Measurements from ENCODE around the gene TRERF1. TPM values are rescaled to one million over a fixed set of nuclear protein-coding genes. Genes with fewer than 3 reads are reported as not detected.

Gene TRERF1
- polyA plus RNA-seq, 4 donors, result 12.7 to 18.7 (median 16.3) TPM

DNA sequence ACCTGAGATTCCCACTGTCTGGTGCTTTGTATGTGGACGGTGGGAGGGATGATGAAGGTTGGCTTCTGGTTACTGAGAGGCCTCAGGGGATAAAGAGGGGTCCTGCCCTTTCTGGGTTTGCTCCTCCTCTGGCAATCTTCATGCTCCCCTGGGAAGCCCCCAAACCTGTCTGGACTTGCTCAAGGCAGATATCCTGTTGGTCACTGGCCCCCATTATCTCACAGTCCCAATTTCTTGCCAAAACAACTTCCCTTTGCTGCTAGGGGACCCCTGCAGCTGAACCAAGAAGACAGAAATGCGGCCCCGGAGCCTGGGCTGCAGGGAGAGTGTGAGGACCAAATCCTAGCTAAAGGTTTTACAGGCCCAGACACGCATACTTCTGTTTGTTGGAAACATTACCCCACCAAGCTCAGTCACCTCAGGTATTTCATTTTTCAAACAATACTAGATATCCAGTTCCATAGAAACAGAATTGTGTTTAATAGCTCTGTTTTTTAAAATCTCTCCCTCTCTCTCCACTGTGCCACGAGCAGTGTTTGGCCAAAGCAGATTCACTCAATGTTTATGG, 170.7 kb downstream of the TRERF1 start:
- DNase-seq (ENCODE audit: low read depth in 4 of 4, low spot score in 3 of 4), result no peak

DNA sequence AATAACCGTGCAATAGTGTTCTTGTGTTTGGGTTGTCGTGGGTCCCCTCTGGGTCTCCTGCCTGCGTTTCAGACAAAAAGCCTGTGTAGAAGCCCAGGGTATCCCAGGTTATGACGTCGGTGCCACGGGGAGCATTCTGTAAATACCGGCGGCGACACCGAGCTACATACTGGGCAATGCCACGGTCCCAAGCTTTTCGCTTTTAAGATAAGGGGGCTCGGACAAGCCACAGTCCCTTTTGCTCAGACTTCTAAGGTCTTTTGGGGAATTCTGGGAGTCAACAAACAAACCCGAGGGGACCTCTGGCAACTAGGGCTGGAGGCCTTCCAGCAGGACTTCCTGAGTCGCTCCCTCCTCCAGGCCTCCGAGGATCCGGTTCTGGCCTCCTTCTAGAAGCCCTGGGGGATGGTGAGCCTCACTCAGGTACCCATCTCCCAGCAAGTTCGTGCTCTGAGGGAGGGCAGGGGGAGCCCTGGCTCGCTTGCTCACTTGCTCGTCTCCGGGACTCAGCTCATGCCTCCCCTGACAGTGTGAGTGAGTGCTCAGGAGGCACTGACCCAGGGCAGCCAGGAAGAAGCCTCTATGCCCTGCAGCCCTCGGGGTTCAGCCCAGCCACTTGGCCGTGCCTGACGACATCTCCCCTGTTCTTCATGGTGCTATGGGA, 171.6 kb downstream of the TRERF1 start:
- DNase-seq (ENCODE audit: low read depth in 4 of 4, low spot score in 3 of 4), result no peak

DNA sequence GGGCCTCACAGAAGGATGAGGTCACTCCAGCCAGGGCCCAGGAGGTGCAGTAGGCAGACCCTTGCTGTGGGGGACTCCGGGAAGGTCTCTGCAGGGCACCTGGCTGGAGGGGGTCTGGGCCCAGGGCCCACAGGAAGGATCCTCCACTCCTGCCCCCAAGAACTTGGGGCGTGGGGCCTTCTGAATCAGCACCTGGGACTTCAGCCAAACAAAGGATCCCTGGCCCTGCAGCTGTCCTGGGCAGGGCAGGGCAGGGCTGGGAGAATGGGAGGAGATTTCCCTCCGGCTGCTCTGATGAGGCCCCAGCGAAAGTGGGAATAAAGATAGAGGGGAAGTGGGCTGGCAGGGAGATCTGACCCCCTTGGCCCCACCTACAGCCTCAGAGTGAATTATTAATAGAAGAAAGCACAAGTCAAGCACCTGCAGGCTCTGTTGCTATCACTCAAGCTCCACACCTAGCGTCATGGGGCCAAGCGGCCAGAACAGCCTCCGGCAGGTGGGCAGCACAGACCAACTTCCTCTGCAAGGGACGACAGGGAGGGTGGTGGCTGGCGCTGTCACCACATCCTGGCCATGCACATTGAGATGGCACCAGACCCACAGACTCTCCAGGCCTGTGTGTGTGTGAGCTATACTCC, 172.5 kb downstream of the TRERF1 start:
- DNase-seq (ENCODE audit: low read depth in 4 of 4, low spot score in 3 of 4), result no peak

DNA sequence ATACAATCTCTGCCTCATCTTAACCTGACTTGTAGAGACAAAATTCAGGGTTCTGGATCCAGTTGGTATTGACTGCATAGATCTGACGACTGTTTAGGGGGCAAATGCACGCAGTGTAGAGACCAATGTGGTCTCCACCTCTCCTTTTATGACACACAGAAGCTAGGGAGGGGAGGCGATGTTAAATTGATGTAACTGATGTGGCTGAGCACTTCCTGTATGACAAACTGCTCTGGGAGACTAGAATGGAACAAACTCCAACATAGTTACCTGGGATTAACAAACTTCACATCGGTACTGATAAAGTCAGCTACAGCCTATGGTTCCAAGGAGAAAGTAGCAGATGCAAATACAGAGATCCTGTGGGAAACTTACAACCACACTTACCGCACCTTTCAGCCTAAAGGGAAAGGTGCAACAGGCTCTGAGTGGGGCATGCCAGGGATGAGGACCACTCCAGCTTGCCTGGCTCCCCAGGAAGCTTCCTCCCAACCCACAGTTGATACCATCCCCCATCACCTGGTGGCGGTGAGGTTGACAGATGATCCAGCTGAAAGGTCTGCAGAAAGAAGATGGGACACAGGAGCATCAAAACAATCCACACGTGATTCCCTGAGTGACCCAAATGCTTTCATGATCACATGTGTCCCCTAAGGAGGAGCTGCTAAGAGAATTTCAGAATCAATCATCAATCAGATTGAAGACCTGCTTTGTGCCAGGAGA, 173.4 kb downstream of the TRERF1 start:
- DNase-seq (ENCODE audit: low read depth in 4 of 4, low spot score in 3 of 4), result no peak

DNA sequence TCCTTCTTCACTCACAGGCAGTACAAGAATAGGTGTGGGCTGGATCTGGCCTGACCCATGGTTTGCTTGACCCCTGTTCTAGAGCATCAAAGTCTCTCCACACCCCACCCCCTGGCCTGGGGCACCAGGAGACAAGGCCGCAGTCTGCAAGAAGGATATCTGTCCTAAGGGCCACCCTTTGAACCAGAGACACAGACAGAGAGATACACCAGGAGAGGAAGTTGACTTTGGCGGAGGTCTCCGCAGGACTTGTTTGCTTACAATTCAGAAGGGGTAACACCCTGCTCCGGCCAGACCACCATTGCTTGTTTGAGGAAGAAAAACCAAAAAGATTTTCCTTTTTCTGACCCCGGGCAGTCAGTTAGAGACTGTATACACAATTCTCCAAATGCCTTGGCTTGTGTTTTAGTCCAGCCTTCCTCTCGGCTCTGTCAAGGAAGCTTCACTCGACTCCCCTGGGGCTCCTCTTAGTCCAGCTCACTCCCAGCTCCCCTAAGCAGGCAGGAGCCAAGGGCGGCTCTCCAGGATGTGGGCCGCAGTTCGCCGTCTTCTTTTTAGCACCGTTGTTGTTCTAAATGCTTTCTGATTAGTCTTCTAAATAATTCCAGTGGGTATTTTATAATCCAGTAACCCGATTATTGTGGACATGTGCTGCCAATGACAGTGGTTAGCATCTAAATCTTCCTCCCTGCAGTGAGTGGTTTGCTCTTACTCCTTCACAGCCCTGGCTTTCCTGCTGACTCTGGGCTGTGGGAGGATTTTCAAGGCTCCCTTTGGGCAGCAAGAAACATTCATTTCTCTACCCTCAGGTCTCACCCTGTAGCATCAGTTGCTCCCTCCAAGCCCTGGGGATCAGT, 175.5 kb downstream of the TRERF1 start:
- no peak for DNase-seq (ENCODE audit: low read depth in 4 of 4, low spot score in 3 of 4)

DNA sequence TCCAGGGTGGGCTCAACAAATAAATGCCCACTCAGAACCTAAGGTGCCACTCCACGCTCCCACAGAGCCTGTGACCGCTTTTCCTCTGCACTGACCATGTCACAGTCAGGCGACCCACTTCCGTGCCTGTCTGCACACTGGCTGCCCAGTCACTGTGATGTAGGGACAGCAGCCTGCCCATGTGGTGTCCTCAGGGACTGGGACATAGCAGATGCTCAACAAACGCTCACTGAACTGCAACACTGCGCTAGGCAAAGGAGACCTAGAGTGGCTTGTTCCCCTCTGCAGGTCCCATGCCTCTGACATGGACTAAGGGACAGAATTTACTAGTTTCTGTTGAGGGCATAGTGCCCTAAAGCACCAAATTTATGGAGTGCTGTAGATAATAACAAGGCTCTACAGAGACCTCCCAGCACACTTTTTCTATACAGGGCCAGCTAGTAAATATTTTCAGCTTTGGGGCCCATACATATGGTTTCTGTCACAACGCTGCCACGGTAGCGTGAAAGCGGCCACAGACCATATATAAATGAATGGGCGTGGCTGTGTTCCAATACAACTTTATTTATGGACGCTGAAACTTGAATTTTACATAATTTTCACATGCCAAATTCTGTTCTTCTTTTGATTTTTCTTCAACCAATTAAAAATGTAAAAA, 176.2 kb downstream of the TRERF1 start:
- no peak for DNase-seq (ENCODE audit: low read depth in 4 of 4, low spot score in 3 of 4)

DNA sequence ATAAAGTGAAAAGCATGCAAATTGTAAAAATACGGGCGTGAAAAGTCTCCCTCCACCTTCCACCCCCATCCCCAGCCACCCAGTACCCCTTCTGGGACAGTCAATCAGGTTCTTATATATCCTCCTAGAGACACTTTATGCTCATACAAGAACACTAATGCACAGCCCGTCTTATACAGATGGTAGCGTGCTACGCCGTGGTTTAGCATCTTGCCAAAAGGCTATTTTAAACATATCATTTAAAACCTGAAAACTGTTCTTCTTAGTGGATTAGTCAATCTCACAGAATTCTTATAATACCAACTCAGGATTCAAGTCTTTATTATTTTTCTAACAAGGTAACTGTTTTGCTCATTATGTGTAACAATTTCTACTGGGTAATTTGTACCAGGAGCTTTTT, 176.8 kb downstream of the TRERF1 start:
- no peak for DNase-seq (ENCODE audit: low read depth in 4 of 4, low spot score in 3 of 4)

DNA sequence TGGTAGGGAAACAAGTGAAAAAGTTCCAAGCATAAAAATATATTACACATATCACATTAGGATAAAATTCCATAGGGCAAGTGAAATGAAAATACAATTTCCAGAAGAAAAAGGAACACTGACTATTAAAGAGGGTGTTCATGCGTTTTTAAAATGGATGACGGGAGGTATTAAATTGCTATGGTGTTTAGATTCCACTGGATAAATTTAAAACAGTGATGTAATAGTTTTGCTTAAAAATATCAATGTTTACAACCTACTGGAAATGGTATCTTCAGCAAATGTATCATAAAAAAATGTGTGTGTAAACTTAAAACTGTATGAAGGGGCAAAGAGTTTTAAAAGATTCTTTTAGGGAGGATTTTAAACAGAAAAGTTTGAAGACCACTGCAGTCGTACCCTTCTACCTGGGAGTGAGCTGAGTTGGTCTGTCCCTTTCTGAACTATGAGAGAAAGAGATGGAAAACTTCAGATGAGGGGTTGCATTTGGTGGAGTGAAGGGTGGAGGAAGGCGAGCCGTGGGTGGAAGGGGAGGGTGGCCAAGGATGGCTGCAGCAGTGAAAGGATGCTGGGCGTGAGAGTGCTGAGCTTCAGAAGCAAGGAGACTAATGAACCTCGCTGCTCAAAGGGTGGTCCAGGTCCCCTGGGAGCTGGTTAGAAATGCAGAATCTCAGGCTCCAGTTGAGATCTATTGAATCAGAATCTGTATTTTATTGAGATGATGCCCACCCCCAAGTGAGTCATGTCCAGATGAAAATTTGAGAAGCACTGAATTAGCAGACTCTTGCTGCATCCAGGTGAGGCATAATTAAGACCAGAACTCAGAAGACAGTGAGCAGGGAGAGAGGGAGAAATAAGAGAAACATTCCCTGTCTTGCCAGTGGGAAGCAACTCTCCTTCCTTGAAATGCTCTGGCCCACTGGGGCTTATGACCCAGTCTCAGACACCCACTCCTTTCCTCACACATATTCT, 179.6 kb downstream of the TRERF1 start:
- no peak for DNase-seq (ENCODE audit: low read depth in 4 of 4, low spot score in 3 of 4)

DNA sequence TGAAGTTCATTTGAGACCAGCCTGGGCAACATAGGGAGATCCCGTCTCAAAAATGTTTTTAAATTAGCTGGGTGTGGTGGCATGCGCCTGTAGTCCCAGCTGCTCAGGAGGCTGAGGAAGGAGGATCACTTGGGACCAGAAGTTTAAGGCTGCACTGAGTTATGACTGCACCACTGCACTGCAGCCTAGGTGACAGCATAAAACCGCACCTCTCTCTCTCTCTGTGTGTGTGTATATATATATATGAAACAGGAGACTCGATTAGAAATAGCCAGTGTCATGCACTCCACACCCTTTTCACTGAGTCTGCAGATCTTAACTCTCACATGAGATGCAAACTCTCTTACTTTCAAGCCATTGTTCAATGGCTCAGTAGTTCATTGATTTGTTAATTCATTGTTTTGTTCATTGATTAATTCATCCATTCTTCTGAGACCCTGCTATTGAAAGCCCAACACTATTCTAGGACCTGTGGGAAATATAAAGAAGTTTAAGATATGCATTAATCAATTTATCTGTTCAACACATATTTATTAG, 181.7 kb downstream of the TRERF1 start:
- DNase-seq (ENCODE audit: low read depth in 4 of 4, low spot score in 3 of 4), result no peak

DNA sequence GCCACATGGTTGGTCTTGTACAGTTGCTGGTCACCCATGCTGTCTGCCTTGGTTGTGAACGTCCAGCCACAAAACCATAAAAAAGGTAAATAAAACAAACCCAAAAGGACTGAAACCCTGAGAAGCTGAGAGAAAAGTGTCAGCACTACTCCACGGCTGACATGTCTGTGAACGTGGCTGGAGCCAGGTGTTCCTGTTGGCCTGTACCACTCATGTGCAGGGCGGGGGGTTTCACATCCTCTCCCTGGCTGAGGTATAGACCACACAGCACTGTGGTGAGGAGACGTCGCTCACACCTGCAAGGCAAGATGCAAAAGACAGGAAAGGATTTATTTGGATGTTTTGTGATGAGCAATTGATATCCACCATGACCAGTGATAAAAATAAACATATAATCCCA, 182.2 kb downstream of the TRERF1 start:
- no peak for DNase-seq (ENCODE audit: low read depth in 4 of 4, low spot score in 3 of 4)

DNA sequence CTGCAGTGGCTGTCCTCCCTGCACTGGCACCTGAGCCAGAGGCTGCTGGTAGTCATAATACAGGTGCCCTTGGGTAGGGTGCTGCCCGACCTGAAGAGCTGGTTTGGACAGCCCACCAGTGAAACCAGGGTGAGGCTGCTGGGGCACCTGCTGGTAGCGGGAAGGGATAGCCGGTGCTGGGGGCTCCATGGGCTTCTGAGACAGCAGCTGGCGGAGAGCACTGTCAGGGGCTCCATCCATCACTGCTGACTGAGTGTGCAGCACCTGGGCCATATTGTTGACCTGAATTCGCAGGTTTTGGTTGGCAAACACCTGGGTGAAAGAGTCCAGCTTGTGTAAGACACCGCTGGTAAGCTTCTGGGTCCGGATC, 182.9 kb downstream of the TRERF1 start:
- no peak for DNase-seq (ENCODE audit: low read depth in 4 of 4, low spot score in 3 of 4)

DNA sequence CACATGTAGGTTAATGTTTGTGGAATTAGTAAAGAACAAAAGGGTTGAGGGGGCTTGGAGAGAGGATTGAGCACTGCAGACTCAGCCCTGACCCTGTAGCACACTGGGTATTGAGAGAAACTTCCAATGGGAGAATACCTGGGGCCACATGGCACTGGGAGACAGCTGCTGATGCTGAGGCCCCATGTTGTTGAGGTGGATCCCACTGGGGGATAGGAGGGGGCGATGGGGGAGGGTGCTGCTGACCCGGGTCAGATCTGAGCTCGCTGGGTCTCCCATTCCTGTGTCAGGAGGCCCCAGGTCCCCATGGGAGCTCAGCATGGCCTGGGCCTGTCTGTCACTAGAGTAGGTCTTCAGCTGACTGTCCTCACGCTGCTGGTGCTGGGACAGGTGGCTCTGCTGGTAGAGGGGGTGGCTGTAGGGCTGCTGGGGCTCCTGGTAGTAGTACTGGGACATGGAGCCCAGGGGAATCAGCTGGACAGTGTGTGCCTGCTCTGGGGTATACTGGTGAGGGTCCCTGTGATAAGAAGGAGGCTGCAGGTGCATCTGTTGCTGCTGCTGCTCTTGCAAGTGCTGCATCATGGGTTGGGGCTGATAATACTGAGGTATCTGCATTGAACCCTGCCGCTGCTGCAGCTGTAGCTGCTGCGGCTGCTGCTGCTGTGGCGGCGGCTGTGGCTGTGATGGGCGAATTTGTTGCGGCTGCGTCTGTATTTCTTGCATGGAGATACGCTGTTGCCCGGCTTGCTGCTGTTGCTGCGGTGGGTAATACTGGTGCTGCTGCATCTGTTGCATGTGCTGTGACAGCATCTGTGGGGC, 183.5 kb downstream of the TRERF1 start:
- DNase-seq (ENCODE audit: low read depth in 4 of 4, low spot score in 3 of 4), result no peak

DNA sequence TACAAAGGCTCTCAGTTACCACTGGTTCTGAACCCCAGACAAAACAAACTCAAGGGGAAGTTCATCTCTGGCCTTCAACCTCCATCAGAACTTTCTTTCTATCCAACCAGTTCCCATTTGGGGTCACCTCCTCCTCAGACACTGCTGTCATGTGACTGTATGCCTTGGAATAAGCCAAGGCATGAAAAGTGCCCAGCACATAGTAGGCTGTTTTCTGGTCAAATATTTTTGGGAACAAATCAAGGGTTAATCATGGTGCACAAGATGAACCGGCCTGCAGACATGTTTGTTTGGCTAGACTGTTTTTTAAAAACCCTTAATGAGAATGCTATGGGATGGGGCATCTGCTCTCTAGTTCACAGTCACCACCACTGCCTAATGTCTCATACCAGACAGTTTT, 185.2 kb downstream of the TRERF1 start:
- no peak for DNase-seq (ENCODE audit: low read depth in 4 of 4, low spot score in 3 of 4)

DNA sequence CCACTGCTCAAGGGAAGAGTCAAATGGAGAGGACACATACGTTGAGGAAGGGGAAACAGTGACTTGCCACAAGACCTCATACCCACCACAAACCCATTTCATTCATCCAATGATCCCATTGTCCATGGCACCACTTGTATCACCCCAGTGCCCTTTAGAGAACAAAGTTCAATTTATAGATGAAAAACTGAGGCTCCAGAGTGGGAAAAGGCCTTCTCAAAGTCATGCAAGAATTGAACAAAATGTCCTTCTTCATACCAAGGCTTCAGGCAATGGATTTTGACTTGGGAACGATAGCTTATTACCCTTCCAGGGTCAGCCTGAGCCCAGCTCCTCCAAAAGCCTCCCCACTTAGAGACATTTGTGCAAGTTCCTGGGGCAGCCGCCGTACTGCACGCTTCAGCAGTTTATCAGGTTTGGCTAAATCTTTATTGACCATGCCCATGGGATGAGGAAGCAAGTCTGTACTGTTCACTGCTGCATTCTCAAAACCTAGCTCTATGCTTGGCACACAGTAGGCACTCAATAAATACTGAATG, 186.8 kb downstream of the TRERF1 start:
- DNase-seq (ENCODE audit: low read depth in 4 of 4, low spot score in 3 of 4), result no peak

DNA sequence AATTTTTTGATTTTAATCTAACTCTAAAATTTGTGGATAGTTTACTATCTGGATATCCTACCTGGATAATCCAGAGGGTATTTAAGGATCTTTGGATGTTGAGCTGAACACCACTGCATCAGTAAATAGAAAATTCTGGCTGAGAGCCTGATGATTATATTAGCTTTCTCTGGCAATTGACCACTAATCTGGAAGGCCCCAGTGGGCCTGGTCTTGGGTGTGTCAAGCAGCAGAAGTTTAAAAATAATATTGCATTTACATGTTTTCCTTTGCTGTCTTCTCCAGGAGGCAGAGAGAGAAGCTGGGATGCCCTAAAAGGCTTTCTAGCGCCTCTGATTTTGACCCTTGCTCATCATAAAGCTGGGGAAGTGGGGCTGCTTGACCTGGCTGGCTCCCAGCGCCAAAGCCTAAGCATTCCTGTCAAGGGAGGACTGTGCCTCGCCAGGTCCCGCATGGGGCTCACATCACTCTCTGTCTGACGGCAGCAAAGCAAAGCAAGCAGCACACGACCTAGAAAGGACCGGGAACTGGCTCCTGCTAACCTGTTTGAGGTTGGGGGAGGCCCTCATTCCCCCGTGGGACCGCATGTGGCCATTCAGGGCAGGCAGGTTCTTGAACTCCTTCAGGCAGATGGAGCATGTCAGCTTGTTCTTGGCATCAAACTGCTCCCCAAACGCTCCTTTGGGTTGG, 187.4 kb downstream of the TRERF1 start:
- DNase-seq (ENCODE audit: low read depth in 4 of 4, low spot score in 3 of 4), result no peak

DNA sequence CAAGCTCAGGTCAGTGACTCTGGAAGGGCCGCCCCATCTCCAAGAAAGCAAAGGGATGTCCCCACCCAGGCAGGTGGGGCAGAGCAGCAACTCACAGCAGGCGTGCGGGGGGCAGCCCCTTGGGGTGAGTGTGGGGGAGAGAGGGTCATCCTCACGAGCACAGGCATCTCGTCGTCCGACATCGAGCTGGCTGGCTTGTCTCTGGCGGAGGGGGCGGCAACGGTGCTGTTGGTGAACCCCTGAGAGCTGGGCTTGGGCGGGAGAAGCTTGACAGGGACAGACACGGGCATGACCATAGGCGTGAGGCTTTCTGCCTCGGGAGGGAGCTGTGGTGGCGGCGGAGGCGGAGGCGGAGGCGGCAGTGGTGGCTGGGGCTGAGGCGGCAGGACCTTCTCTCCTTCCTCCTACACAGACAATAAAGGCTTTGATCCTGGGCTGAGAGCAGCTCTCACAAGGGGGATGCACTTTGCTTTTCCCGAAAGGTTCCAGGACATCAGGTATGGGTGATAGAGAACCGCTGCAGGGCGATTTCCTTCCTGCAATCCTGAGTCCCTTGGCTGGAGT, 188.5 kb downstream of the TRERF1 start:
- DNase-seq (ENCODE audit: low read depth in 4 of 4, low spot score in 3 of 4), result no peak

DNA sequence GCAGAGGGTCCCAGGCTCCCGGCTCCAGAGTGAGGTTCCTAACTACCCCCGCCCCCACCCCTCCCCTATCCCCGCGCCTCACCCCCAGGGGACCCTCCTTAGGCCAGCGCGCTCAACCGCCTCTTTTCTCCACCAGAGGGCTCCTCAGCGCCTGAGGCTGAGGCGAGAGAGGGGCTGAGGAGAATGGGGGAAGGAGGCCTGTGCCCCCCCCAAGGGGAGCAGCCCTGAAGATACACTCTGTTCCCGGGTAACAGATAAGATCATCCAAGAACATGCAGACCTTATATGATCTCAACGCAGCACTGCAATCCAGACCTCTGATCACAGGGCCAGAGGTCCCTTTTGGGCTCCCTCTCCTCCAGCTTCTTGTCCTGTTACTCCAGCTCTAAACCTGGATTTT, 190.8 kb downstream of the TRERF1 start:
- DNase-seq (ENCODE audit: low read depth in 4 of 4, low spot score in 3 of 4), result no peak
